Activated T-cell treated with anti-CD3 and anti-CD28 coated beads for 4 hours (primary cell): ENCODE results near the gene CCL16.
"Not testable (repeated sequence)": the region's sequence is repeated elsewhere in the genome, so short reads cannot be mapped to it uniquely, and the experiment has no call there.

Source experiments
- DNase-seq: peaks from one replicate; pipeline ENCODE4 v3.0.0-alpha.2; 2020

The CCL16 gene

GRCh38 chr17:35984140-35984539, 2.8 kb upstream of the CCL16 start:
- no peak for DNase-seq

- DNase-seq, result no peak
Observed at GRCh38 chr17:35982409-35983191, 1.3 kb upstream of the CCL16 start.

- no peak for DNase-seq
Observed at GRCh38 chr17:35981908-35982330, 622 bp upstream of the CCL16 start.

- DNase-seq, result no peak
Observed at GRCh38 chr17:35978346-35978745, 3.0 kb downstream of the CCL16 start.

GRCh38 chr17:35977509-35977908, 3.8 kb downstream of the CCL16 start:
- no peak for DNase-seq

GRCh38 chr17:35973333-35974260, 7.7 kb downstream of the CCL16 start:
- DNase-seq, result no peak

- DNase-seq, result no peak
Observed at GRCh38 chr17:35972945-35973332, 8.4 kb downstream of the CCL16 start.

- no peak for DNase-seq
Observed at GRCh38 chr17:35972535-35972934, 8.8 kb downstream of the CCL16 start.

- DNase-seq, result no peak
Observed at GRCh38 chr17:35972066-35972465, 9.2 kb downstream of the CCL16 start.

- DNase-seq, result peak; percentile 52
Observed at GRCh38 chr17:35969558-35970380, 11.5 kb downstream of the CCL16 start.

- no peak for DNase-seq
Observed at GRCh38 chr17:35968520-35969054, 12.7 kb downstream of the CCL16 start.

GRCh38 chr17:35965272-35965671, 16.0 kb downstream of the CCL16 start:
- DNase-seq, result no peak

GRCh38 chr17:35963663-35964062, 17.6 kb downstream of the CCL16 start:
- no peak for DNase-seq

- no peak for DNase-seq
Observed at GRCh38 chr17:35953720-35954119, 27.6 kb downstream of the CCL16 start.

- no peak for DNase-seq
Observed at GRCh38 chr17:35949401-35949800, 31.9 kb downstream of the CCL16 start.

GRCh38 chr17:35948092-35948491, 33.2 kb downstream of the CCL16 start:
- DNase-seq, result no peak

- DNase-seq, result peak; percentile 18
Observed at GRCh38 chr17:35947156-35947585, 34.1 kb downstream of the CCL16 start.

GRCh38 chr17:35944151-35944550, 37.1 kb downstream of the CCL16 start:
- DNase-seq, result no peak

- DNase-seq, result no peak
Observed at GRCh38 chr17:35943537-35943936, 37.8 kb downstream of the CCL16 start, which contains the start of gene LYZL6. Gene LYZL6 (minus strand): TSS chr17:35943713. CDS start chr17:35939356, 4,357 bp downstream.

GRCh38 chr17:35942588-35943186, 38.6 kb downstream of the CCL16 start:
- no peak for DNase-seq

- DNase-seq, result not testable (repeated sequence)
Observed at GRCh38 chr17:35938492-35938891, 42.8 kb downstream of the CCL16 start.

- no peak for DNase-seq
Observed at GRCh38 chr17:35936063-35936462, 45.2 kb downstream of the CCL16 start.
